Esophagus (tissue), 2 donors: ENCODE data around the gene AS3MT. TPM values are rescaled to one million over a fixed set of nuclear protein-coding genes. Genes with fewer than 3 reads are reported as not detected.
"Not testable (repeated sequence)": the region's sequence is repeated elsewhere in the genome, so short reads cannot be mapped to it uniquely, and the experiment has no call there.

ENCODE experiments used
- H3K27ac ChIP-seq, 2 donors: one replicate each; pipeline ENCODE4 v1.5.1; 2013; ENCODE audit warnings: low read depth in 2 of 2, mild to moderate bottlenecking in 2 of 2, inconsistent platforms in 1 of 2, low read length in 1 of 2, moderate library complexity in 1 of 2
- H3K27me3 ChIP-seq, 2 donors: one replicate each; pipeline ENCODE4 v1.6.1; 2013; ENCODE audit warnings: low read length in 2 of 2, control low read depth in 1 of 2, mild to moderate bottlenecking in 1 of 2; ENCODE audit not compliant: insufficient read depth in 2 of 2, control insufficient read depth in 1 of 2
- H3K36me3 ChIP-seq, 2 donors: one replicate each; pipeline ENCODE4 v1.6.1; 2013; ENCODE audit warnings: low read length in 1 of 2; ENCODE audit not compliant: control insufficient read depth in 2 of 2, insufficient read depth in 2 of 2
- H3K4me1 ChIP-seq, 2 donors: one replicate each; pipeline ENCODE4 v1.6.1; 2013; ENCODE audit warnings: low read length in 1 of 2; ENCODE audit not compliant: control insufficient read depth in 2 of 2, insufficient read depth in 2 of 2
- H3K4me3 ChIP-seq, 2 donors: one replicate each; pipeline ENCODE4 v1.5.1; 2013; ENCODE audit warnings: low read length in 2 of 2, mild to moderate bottlenecking in 2 of 2, low read depth in 1 of 2, moderate library complexity in 1 of 2
- H3K9me3 ChIP-seq, 2 donors: one replicate each; pipeline ENCODE4 v1.6.1; 2013; ENCODE audit warnings: mild to moderate bottlenecking in 2 of 2, low read depth in 1 of 2, low read length in 1 of 2, moderate library complexity in 1 of 2; ENCODE audit not compliant: control insufficient read depth in 2 of 2, insufficient read depth in 1 of 2
- WGBS, 2 donors: extraction: QIAGEN DNeasy Blood & Tissue Kit; methylation state at CpG; one replicate each; pipeline ENCODE4 v1.1.7; 2013; 5-methylcytosine and 5-hydroxymethylcytosine counted together
- polyA plus RNA-seq, 2 donors: library from polyadenylated mRNA; stranded (reverse); fragments of 200-250 nt; gene quantifications; one replicate each; pipeline ENCODE4 v1.2.3, GENCODE V29; 2013
- donor health status: healthy with polysubstance abuse.
- donor health status: Bipolar disorder and iron deficiency.

AS3MT gene
- polyA plus RNA-seq, 2 donors, result 2.0 to 2.8 TPM

- no peaks in the 10 kb centered on the region for H3K27me3 ChIP-seq
- no peaks in the 10 kb centered on the region for H3K36me3 ChIP-seq
- H3K4me3 ChIP-seq, result peak within 1 kb of the TSS; percentile 64 to 99
- 0 to 1% methylated on average over 72 to 80 of the region's 80 CpGs for WGBS, 2 donors
- no peaks in the 10 kb centered on the region for H3K9me3 ChIP-seq
- peak within 1 kb of the TSS; percentile 80 to 89 for H3K27ac ChIP-seq
- peaks cover 8% of the 10 kb centered on the region in 2 donors for H3K4me1 ChIP-seq
Observed at GRCh38 chr10:102917962-102918816, 48.9 kb downstream of the AS3MT start, which contains the start of gene CNNM2. Gene CNNM2, plus strand, starts transcription at chr10:102918294. Its CDS starts 187 bp downstream, at chr10:102918481.

GRCh38 chr10:102918817-102919245 lies 49.6 kb downstream of the AS3MT start:
- WGBS, 2 donors, result 1% methylated on average over 49 of the region's 49 CpGs
- H3K4me3 ChIP-seq, result peak overlapping the region; percentile 64 to 99
- H3K9me3 ChIP-seq, result no peaks in the 10 kb centered on the region
- peak overlapping the region in 1 of 2 donors; percentile 89 for H3K27ac ChIP-seq
- no peaks in the 10 kb centered on the region for H3K27me3 ChIP-seq
- no peaks in the 10 kb centered on the region for H3K36me3 ChIP-seq
- H3K4me1 ChIP-seq, result peaks cover 8% of the 10 kb centered on the region in 2 donors

- no peak overlapping the region for H3K27ac ChIP-seq
- H3K36me3 ChIP-seq, result no peaks in the 10 kb centered on the region
- no peaks in the 10 kb centered on the region for H3K27me3 ChIP-seq
- H3K9me3 ChIP-seq, result no peaks in the 10 kb centered on the region
- H3K4me3 ChIP-seq, result peak overlapping the region; percentile 64 to 99
- 30% methylated on average over 47 of the region's 47 CpGs for whole genome bisulfite sequencing, 2 donors
- H3K4me1 ChIP-seq, result peaks cover 8% of the 10 kb centered on the region in 2 donors
Observed at GRCh38 chr10:102919246-102919959, 50.1 kb downstream of the AS3MT start.

- WGBS, 2 donors, result 49 to 53% methylated on average over 9 of the region's 9 CpGs
- Histone ChIP-seq H3K27me3 (no peaks in the 10 kb centered on the region), H3K36me3 (no peaks in the 10 kb centered on the region), H3K4me3 (peak overlapping the region; percentile 64 to 99), H3K27ac (no peak overlapping the region), H3K9me3 (no peaks in the 10 kb centered on the region), H3K4me1 (peaks cover 8% of the 10 kb centered on the region in 2 donors)
Observed at GRCh38 chr10:102919992-102920739, 50.9 kb downstream of the AS3MT start.

- H3K4me1 ChIP-seq, result peaks cover 8% of the 10 kb centered on the region in 2 donors
- no peaks in the 10 kb centered on the region for H3K9me3 ChIP-seq
- no peaks in the 10 kb centered on the region for H3K36me3 ChIP-seq
- no peak overlapping the region for H3K27ac ChIP-seq
- no peak overlapping the region for H3K4me3 ChIP-seq
- H3K27me3 ChIP-seq, result no peaks in the 10 kb centered on the region
Observed at GRCh38 chr10:102923601-102924000, 54.3 kb downstream of the AS3MT start.

GRCh38 chr10:102926842-102927241 lies 57.6 kb downstream of the AS3MT start:
- no peaks in the 10 kb centered on the region for H3K27me3 ChIP-seq
- no peaks in the 10 kb centered on the region for H3K4me1 ChIP-seq
- H3K9me3 ChIP-seq, result no peaks in the 10 kb centered on the region
- H3K27ac ChIP-seq, result no peak overlapping the region
- WGBS, 2 donors, result 93 to 97% methylated on average over 6 of the region's 6 CpGs
- no peak overlapping the region for H3K4me3 ChIP-seq
- no peaks in the 10 kb centered on the region for H3K36me3 ChIP-seq

GRCh38 chr10:102927311-102928010 lies 58.2 kb downstream of the AS3MT start:
- H3K4me1 ChIP-seq, result no peaks in the 10 kb centered on the region
- WGBS, 2 donors, result 80 to 87% methylated on average over 12 of the region's 12 CpGs
- no peaks in the 10 kb centered on the region for H3K9me3 ChIP-seq
- H3K27ac ChIP-seq, result no peak overlapping the region
- H3K27me3 ChIP-seq, result no peaks in the 10 kb centered on the region
- no peak overlapping the region for H3K4me3 ChIP-seq
- no peaks in the 10 kb centered on the region for H3K36me3 ChIP-seq

- WGBS, 2 donors, result 98% methylated on average over 5 of the region's 5 CpGs
- not testable (repeated sequence) for H3K27me3 ChIP-seq, H3K4me3 ChIP-seq, H3K27ac ChIP-seq, H3K9me3 ChIP-seq, H3K4me1 ChIP-seq, H3K36me3 ChIP-seq
Observed at GRCh38 chr10:102928442-102928841, 59.2 kb downstream of the AS3MT start.

- no peaks in the 10 kb centered on the region for H3K36me3 ChIP-seq
- H3K4me3 ChIP-seq, result no peak overlapping the region
- no peaks in the 10 kb centered on the region for H3K9me3 ChIP-seq
Observed at GRCh38 chr10:102930720-102931119, 61.5 kb downstream of the AS3MT start.

More at GRCh38 chr10:102930720-102931119, 61.5 kb downstream of the AS3MT start:
- H3K27ac ChIP-seq, result no peak overlapping the region
- no peaks in the 10 kb centered on the region for H3K27me3 ChIP-seq
- 94% methylated on average over 2 of the region's 2 CpGs for WGBS, 2 donors
- no peaks in the 10 kb centered on the region for H3K4me1 ChIP-seq
